MCF 10A (cell line): ENCODE results near the gene NAP1L4. TPM values are rescaled to one million over a fixed set of nuclear protein-coding genes. Genes with fewer than 3 reads are reported as not detected.
"Not testable (repeated sequence)": the region's sequence is repeated elsewhere in the genome, so short reads cannot be mapped to it uniquely, and the experiment has no call there.

Source experiments
- BruUV-seq: library from RNA; stranded (reverse); fragments of 400-500 nt; replicated peaks from 2 replicates; lab custom pipeline; 2021; lab: Mats Ljungman, UMichigan
- CTCF ChIA-PET: fragments of 300-600 bp; sonication (Branson Sonifier 250); formaldehyde crosslinking; extraction: SDS; loops from one replicate; lab custom pipeline; 2021; ENCODE audit warnings: antibody characterized with exemption, inconsistent platforms; lab: Yijun Ruan, JAX
- POLR2A ChIA-PET: fragments of 300-600, 350-650 bp; sonication (Branson Sonifier 250); formaldehyde crosslinking; extraction: SDS; loops from one replicate; lab custom pipeline; 2020; ENCODE audit warnings: antibody characterized with exemption, inconsistent platforms; lab: Yijun Ruan, JAX
- DNase-seq: peaks from one replicate; pipeline ENCODE4 v3.0.0-alpha.2; 2018; ENCODE audit not compliant: unreplicated experiment
- H3K27ac Mint-ChIP-seq: one replicate; pipeline ENCODE4 v1.8.0; 2022; ENCODE audit warnings: mild to moderate bottlenecking, low read depth, mixed read lengths; ENCODE audit not compliant: unreplicated experiment
- H3K27me3 Mint-ChIP-seq: one replicate; pipeline ENCODE4 v1.8.0; 2022; ENCODE audit warnings: mixed read lengths; ENCODE audit not compliant: insufficient read depth, unreplicated experiment
- H3K36me3 Mint-ChIP-seq: one replicate; pipeline ENCODE4 v1.8.0; 2022; ENCODE audit warnings: mild to moderate bottlenecking, moderate library complexity, mixed read lengths; ENCODE audit not compliant: insufficient read depth, unreplicated experiment
- H3K4me1 Mint-ChIP-seq: one replicate; pipeline ENCODE4 v1.8.0; 2022; ENCODE audit warnings: mixed read lengths; ENCODE audit not compliant: insufficient read depth, unreplicated experiment
- H3K4me3 Mint-ChIP-seq: one replicate; pipeline ENCODE4 v1.8.0; 2022; ENCODE audit warnings: mild to moderate bottlenecking, moderate library complexity, mixed read lengths; ENCODE audit not compliant: unreplicated experiment
- H3K9me3 Mint-ChIP-seq: one replicate; pipeline ENCODE4 v1.8.0; 2022; ENCODE audit warnings: mixed read lengths; ENCODE audit not compliant: unreplicated experiment
- intact Hi-C: fragments of 100-400 bp; cut with micrococcal nuclease; formaldehyde crosslinking; loops from 2 replicates; pipeline ENCODE4 v1.14.1; 2022
- total RNA-seq: library from RNA; stranded (reverse); gene quantifications from 2 replicates; pipeline ENCODE4 v1.2.3, GENCODE V29; 2022
- TF ChIP-seq, protein P1 (sequence below): fragments of 200-600 bp; IDR thresholded peaks from one replicate; pipeline ENCODE4 v1.8.0; 2022; ENCODE audit warnings: antibody characterized with exemption, mild to moderate bottlenecking; ENCODE audit not compliant: unreplicated experiment

The NAP1L4 gene
- total RNA-seq, 1 experiment from 2014 or later = 103 TPM

- CTCF ChIA-PET = interaction anchor here (0.6 to 1.7 kb wide), 3 partner anchors 13 to 52 kb away, joined by 3 to 7 read pairs (median 3); no protein-coding TSS in a partner anchor
- POLR2A ChIA-PET = interaction anchor here (0.8 to 1.6 kb wide), 2 partner anchors 10 to 13 kb away, joined by 3 to 5 read pairs; no protein-coding TSS in a partner anchor
These were observed 51.8 kb downstream of the NAP1L4 start for GRCh38 chr11:2940147-2940920.

DNA sequence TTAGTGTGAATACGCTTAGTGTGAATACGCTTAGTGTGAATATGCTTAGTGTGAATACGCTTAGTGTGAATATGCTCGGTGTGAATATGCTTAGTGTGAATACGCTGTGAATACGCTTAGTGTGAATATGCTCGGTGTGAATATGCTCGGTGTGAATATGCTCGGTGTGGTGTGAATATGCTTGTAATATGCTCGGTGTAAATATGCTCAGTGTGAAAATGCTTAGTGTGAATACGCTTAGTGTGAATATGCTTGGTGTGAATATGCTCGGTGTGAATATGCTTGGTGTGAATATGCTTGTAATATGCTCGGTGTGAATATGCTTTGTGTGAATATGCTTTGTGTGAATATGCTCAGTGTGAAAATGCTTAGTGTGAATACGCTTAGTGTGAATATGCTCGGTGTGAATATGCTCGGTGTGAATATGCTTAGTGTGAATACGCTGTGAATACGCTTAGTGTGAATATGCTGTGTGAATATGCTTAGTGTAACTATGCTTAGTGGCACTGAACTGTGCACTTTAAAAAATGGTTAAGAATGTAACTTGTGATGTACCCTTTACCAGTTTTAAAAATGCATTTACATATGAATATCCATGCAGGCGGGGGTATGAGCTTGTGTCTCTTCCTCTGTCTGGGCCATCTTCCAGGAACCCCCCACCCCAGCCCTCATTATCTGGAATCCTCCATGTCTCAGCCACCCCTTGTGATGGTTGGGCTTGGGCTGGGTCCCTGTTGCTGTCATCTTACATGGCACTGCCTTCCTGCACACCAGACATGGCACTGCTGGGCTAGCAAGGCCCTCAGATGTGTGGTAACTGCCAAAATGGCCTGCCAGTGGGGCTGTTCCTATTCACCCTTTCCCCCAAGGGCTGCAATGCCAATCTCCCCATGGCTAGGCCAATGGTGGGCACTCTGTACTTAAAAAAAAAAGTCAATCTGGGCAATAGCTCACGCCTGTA lies 53.4 kb downstream of the NAP1L4 start:
- DNase-seq, H3K4me1 Mint-ChIP-seq, H3K27ac Mint-ChIP-seq, intact Hi-C loops, H3K27me3 Mint-ChIP-seq, BruUV-seq, POLR2A ChIA-PET, H3K4me3 Mint-ChIP-seq: not testable (repeated sequence)
- CTCF ChIA-PET = interaction anchor here (0.7 to 0.8 kb wide), 2 partner anchors 37 to 281 kb away, joined by 3 read pairs; no protein-coding TSS in a partner anchor
- Mint-ChIP-seq H3K9me3 (peaks cover 19% of the 10 kb centered on the region), H3K36me3 (peaks cover 23% of the 10 kb centered on the region)

More at GRCh38 chr11:2940147-2940920, 51.8 kb downstream of the NAP1L4 start:
- peak overlapping the region; percentile 35 for H3K27ac Mint-ChIP-seq
- H3K9me3 Mint-ChIP-seq = peaks cover 19% of the 10 kb centered on the region
- H3K27me3 Mint-ChIP-seq = no peaks in the 10 kb centered on the region
- no TSS peak for BruUV-seq
- intact Hi-C loops = no loop called here
- TF ChIP-seq, protein P1, sequence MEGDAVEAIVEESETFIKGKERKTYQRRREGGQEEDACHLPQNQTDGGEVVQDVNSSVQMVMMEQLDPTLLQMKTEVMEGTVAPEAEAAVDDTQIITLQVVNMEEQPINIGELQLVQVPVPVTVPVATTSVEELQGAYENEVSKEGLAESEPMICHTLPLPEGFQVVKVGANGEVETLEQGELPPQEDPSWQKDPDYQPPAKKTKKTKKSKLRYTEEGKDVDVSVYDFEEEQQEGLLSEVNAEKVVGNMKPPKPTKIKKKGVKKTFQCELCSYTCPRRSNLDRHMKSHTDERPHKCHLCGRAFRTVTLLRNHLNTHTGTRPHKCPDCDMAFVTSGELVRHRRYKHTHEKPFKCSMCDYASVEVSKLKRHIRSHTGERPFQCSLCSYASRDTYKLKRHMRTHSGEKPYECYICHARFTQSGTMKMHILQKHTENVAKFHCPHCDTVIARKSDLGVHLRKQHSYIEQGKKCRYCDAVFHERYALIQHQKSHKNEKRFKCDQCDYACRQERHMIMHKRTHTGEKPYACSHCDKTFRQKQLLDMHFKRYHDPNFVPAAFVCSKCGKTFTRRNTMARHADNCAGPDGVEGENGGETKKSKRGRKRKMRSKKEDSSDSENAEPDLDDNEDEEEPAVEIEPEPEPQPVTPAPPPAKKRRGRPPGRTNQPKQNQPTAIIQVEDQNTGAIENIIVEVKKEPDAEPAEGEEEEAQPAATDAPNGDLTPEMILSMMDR = no peak
- no peaks in the 10 kb centered on the region for H3K4me1 Mint-ChIP-seq
- no peak overlapping the region for H3K4me3 Mint-ChIP-seq
- DNase-seq = peak; percentile 75
- peaks cover 31% of the 10 kb centered on the region for H3K36me3 Mint-ChIP-seq

DNA sequence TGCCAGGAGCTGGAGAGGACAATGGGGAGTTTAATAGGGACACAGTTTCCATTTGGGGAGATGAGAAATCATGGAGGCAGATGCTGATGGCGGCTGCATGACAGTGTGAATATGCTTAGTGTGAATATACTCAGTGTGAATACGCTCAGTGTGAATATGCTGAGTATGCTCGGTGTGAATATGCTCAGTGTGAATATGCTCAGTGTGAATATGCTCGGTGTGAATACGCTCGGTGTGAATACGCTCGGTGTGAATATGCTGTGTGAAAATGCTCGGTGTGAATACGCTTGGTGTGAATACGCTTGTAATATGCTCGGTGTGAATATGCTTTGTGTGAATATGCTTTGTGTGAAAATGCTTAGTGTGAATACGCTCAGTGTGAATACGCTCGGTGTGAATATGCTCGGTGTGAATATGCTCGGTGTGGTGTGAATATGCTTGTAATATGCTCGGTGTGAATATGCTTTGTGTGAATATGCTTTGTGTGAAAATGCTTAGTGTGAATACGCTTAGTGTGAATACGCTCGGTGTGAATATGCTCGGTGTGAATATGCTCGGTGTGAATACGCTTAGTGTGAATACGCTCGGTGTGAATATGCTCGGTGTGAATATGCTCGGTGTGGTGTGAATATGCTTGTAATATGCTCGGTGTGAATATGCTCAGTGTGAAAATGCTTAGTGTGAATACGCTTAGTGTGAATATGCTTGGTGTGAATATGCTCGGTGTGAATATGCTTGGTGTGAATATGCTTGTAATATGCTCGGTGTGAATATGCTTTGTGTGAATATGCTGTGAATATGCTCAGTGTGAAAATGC lies 54.3 kb downstream of the NAP1L4 start:
- H3K27ac Mint-ChIP-seq, POLR2A ChIA-PET: not testable (repeated sequence)

DNA sequence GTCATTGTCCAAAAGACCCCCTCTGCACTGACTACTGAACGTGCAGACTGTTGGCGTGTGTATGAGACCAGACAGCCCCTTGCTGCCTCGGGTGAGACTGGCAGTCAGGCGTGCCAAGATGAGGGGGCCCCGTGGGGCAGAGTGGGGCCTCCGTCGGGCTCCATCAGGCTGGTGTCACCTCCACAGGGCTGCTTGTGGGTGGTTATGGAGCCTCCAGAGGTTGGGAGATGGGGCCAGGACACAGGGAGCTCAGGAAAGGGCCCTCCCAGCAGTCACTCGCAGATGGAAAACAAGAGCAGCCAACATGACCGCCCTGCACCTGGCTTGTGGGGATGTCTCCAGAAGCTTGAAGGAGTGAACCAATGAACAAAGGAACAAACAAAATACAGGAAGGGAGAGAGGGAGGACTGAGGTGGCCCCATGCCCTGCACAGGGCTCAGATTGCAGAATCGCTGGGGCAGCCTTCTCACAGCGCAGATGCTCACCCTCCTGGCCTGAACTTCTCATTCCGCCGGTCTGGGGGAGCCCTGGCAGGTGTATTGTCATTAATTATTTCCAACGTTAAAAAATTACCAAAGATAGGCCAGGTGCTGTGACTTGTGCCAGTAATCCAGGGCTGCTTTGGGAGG lies 57.4 kb downstream of the NAP1L4 start:
- intact Hi-C loops = loop anchor here (5.0 kb wide), 1 partner anchor 58 kb away; the partner anchor contains the start of gene NAP1L4
- CTCF ChIA-PET = interaction anchor here (1.9 kb wide), 1 partner anchor 23 kb away, joined by 4 read pairs; no protein-coding TSS in a partner anchor
- BruUV-seq = no TSS peak
- no peak overlapping the region for H3K4me3 Mint-ChIP-seq
- H3K36me3 Mint-ChIP-seq = peaks cover 17% of the 10 kb centered on the region
- no peak for DNase-seq
- peaks cover 19% of the 10 kb centered on the region for H3K9me3 Mint-ChIP-seq
- POLR2A ChIA-PET = interaction anchor here (0.9 to 2.0 kb wide), 3 partner anchors 9 to 179 kb away, joined by 4 to 12 read pairs (median 10); a partner anchor contains a TSS
- peaks cover 11% of the 10 kb centered on the region for H3K4me1 Mint-ChIP-seq
- TF ChIP-seq, protein P1 = no peak
- no peak overlapping the region for H3K27ac Mint-ChIP-seq
- H3K27me3 Mint-ChIP-seq = no peaks in the 10 kb centered on the region

More for the DNA sequence above, 54.3 kb downstream of the NAP1L4 start:
- CTCF ChIA-PET, H3K4me1 Mint-ChIP-seq, H3K4me3 Mint-ChIP-seq, BruUV-seq, DNase-seq, H3K27me3 Mint-ChIP-seq, intact Hi-C loops: not testable (repeated sequence)
- Mint-ChIP-seq H3K9me3 (peaks cover 19% of the 10 kb centered on the region), H3K36me3 (peaks cover 17% of the 10 kb centered on the region)
